ENCODE data around the gene IYD.

IYD gene

DNA sequence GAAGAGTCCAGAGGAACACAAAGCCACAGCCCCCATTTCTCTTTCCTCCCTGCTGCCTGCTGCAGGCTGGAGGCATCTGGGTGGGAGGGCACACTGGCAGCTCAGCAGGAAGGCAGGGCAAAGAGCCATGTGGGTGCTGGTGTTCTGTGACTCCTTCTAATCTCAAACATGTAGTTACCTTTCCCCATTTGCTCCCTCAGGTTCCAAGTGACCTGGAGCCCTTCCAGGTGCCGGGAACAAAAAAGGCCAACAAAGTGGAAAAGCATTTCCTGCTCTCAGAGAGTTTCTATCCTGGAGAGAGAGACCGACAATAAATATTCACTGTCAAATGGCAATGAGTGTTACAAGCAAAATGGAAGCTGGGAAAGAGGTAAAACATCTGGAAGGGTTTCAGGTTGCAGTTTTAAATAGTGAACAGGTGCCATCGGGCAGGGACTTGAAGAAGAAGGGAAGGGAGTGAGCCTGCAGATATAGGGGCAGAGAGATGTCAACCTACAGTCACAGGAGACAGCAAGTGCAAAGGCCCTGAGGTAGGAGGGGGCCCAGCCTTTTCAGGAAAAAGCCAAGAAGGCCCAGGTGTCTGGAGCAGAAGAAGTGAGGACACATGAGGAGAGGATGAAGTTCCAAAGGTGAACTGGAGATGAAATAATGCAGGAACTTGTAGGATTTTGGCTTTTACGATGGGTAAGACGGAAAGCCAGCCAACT is 43.6 kb upstream of the IYD start:
- POLR2A ChIA-PET: interaction anchor here (1.4 kb wide), 1 partner anchor 182 kb away, joined by 4 read pairs; the partner anchor contains the start of gene PPP1R14C
- no peak for TF ChIP-seq HDGF (IDR thresholded peaks at IDR 0.05; ENCODE audit: borderline replicate concordance)
- DNase-seq (ENCODE audit: extremely low spot score): no peak
- CTCF ChIA-PET: no interaction called here

GRCh38 chr6:150327117-150327774 is 41.6 kb upstream of the IYD start:
- TF ChIP-seq ZNF384 (IDR thresholded peaks at IDR 0.05) (no peak), TARDBP (IDR thresholded peaks at IDR 0.05) (no peak)
- POLR2A ChIA-PET: no interaction called here
- DNase-seq (ENCODE audit: extremely low spot score): no peak
- CTCF ChIA-PET: interaction anchor here (0.7 kb wide), 1 partner anchor 9 kb away, joined by 3 read pairs; no protein-coding TSS in a partner anchor

DNA sequence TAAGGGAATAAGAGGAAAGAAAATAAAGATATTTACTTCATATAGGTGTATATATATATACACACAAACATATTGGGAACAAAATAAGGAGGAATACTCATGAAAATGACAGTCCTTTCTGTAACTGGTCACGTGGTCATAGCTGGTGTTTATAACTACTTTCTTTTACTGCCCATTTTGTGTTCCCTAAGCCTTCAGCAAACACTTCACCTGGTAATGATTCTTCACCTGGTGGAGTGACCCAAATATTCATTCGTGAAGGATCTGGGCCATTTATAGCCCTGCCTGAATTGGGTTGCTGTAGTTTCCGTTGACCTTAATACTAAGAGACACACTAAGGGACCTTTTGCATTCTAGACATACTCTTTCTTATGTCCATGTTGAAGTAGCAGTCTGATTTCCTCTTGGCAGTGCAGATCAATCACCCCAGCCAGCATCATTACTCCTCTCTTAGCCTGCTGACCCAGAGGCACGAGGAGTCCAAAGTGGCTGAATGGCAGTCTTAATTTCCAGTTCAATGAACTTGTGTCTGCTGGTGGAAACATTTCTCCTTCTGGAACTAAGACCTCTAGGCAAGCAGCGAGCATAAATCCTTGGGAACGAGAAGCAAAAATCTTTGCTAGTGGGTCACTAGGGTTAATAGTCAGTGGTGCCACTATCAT is 39.9 kb upstream of the IYD start:
- TF ChIP-seq NFRKB (IDR thresholded peaks at IDR 0.05): no peak
- TF ChIP-seq HDGF (IDR thresholded peaks at IDR 0.05; ENCODE audit: borderline replicate concordance): no peak
- no peak for TF ChIP-seq PKNOX1 (IDR thresholded peaks at IDR 0.05)
- no peak for TF ChIP-seq LEF1 (IDR thresholded peaks at IDR 0.05; ENCODE audit: borderline replicate concordance)
- no peak for TF ChIP-seq BHLHE40 (IDR thresholded peaks at IDR 0.05; ENCODE audit: borderline replicate concordance)
- TF ChIP-seq FOXM1 (IDR thresholded peaks at IDR 0.05; ENCODE audit: borderline replicate concordance): no peak
- TF ChIP-seq ARNT (IDR thresholded peaks at IDR 0.05): no peak
- no peak for TF ChIP-seq ZNF384 (IDR thresholded peaks at IDR 0.05)
- TF ChIP-seq ELF4 (IDR thresholded peaks at IDR 0.05): no peak
- no peak for TF ChIP-seq TARDBP (IDR thresholded peaks at IDR 0.05)
- no peak for TF ChIP-seq CTBP1 (IDR thresholded peaks at IDR 0.05; ENCODE audit: borderline replicate concordance)
- no peak for TF ChIP-seq SP1 (IDR thresholded peaks at IDR 0.05)
- no peak for TF ChIP-seq FOXA1 (IDR thresholded peaks at IDR 0.05)
- TF ChIP-seq L3MBTL2 (conservative IDR thresholded peaks at IDR 0.05): no peak
- TF ChIP-seq SUZ12 (IDR thresholded peaks at IDR 0.05): no peak
- TF ChIP-seq FOXK2 (IDR thresholded peaks at IDR 0.05): no peak
- POLR2A ChIA-PET: no interaction called here

DNA sequence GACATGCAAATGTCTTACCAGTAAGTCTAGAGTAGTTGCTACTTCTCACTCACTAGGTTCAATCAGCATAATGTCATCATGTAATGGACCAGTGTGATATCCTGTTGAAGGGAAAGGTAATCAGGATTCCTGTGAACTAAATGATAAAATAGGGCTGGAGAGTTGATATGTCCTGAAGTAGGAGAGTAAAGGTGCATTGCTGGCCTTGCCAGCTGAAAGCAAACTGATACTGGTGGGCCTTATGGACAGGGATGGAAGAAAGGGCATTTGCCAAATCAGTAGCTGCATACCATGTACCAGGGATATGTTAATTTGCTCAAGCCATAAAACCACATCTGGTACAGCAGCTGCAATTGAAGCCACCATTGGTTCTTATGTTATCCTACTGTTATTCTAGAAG is 37.5 kb upstream of the IYD start:
- no peak for DNase-seq (ENCODE audit: extremely low spot score)
- ChIA-PET POLR2A (no interaction called here), CTCF (no interaction called here)
- no peak for TF ChIP-seq SP1 (IDR thresholded peaks at IDR 0.05)
- TF ChIP-seq L3MBTL2 (conservative IDR thresholded peaks at IDR 0.05): no peak
- TF ChIP-seq TARDBP (IDR thresholded peaks at IDR 0.05): no peak
- no peak for TF ChIP-seq ELF4 (IDR thresholded peaks at IDR 0.05)
- TF ChIP-seq SUZ12 (IDR thresholded peaks at IDR 0.05): no peak
- TF ChIP-seq ZNF384 (IDR thresholded peaks at IDR 0.05): no peak
- TF ChIP-seq LEF1 (IDR thresholded peaks at IDR 0.05; ENCODE audit: borderline replicate concordance): no peak
- TF ChIP-seq ARNT (IDR thresholded peaks at IDR 0.05): no peak
- TF ChIP-seq NFRKB (IDR thresholded peaks at IDR 0.05): no peak
- TF ChIP-seq FOXK2 (IDR thresholded peaks at IDR 0.05): no peak

More for the DNA sequence above, 39.9 kb upstream of the IYD start:
- CTCF ChIA-PET: interaction anchor here (0.6 kb wide), 1 partner anchor 322 kb away, joined by 3 read pairs; no protein-coding TSS in a partner anchor
- DNase-seq (ENCODE audit: extremely low spot score): no peak

DNA sequence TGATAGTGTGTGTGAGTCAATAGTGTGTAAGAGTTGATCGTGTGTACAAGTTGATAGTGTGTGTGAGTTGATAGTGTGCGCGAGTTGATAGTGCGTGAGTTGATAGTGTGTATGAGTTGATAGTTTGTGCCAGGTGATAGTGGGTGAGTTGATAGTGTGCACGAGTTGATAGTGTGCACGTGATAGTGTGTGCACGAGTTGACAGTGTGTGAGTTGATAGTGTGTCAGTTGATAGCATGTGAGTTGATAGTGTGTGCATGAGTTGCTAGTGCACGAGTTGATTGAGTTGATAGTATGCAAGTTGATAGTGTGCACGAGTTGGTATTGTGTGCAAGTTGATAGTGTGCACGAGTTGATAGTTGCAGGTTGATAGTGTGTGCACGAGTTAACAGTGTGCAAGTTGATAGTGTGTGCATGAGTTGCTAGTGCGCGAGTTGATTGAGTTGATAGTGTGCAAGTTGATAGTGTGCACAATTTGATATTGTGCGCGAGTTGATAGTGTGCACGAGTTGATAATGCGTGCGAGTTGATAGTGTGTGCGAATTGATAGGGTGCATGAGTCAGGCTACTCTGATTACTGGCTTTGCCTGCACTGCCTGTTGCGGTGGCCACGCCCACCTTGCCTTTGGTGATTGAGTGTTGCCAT is 35.8 kb upstream of the IYD start:
- CTCF ChIA-PET: no interaction called here
- POLR2A ChIA-PET: no interaction called here
- TF ChIP-seq CTBP1 (IDR thresholded peaks at IDR 0.05; ENCODE audit: borderline replicate concordance) (no peak), L3MBTL2 (conservative IDR thresholded peaks at IDR 0.05) (no peak), FOXM1 (IDR thresholded peaks at IDR 0.05; ENCODE audit: borderline replicate concordance) (no peak), TARDBP (IDR thresholded peaks at IDR 0.05) (no peak), ARNT (IDR thresholded peaks at IDR 0.05) (no peak), ZNF384 (IDR thresholded peaks at IDR 0.05) (no peak), HDGF (IDR thresholded peaks at IDR 0.05; ENCODE audit: borderline replicate concordance) (no peak), NFRKB (IDR thresholded peaks at IDR 0.05) (no peak), LEF1 (IDR thresholded peaks at IDR 0.05; ENCODE audit: borderline replicate concordance) (no peak)
- no peak for DNase-seq (ENCODE audit: extremely low spot score)

GRCh38 chr6:150333585-150333941 is 35.2 kb upstream of the IYD start:
- no peak for DNase-seq (ENCODE audit: extremely low spot score)
- ChIA-PET POLR2A (no interaction called here), CTCF (no interaction called here)
- TF ChIP-seq ZNF384 (IDR thresholded peaks at IDR 0.05) (no peak), ARNT (IDR thresholded peaks at IDR 0.05) (no peak), FOXK2 (IDR thresholded peaks at IDR 0.05) (no peak), L3MBTL2 (conservative IDR thresholded peaks at IDR 0.05) (no peak), CTBP1 (IDR thresholded peaks at IDR 0.05; ENCODE audit: borderline replicate concordance) (no peak), BHLHE40 (IDR thresholded peaks at IDR 0.05; ENCODE audit: borderline replicate concordance) (no peak), SP1 (IDR thresholded peaks at IDR 0.05) (no peak), FOXM1 (IDR thresholded peaks at IDR 0.05; ENCODE audit: borderline replicate concordance) (no peak), HDGF (IDR thresholded peaks at IDR 0.05; ENCODE audit: borderline replicate concordance) (no peak), FOXA1 (IDR thresholded peaks at IDR 0.05) (no peak), NFRKB (IDR thresholded peaks at IDR 0.05) (no peak), SUZ12 (IDR thresholded peaks at IDR 0.05) (no peak), PKNOX1 (IDR thresholded peaks at IDR 0.05) (no peak), ELF4 (IDR thresholded peaks at IDR 0.05) (no peak), LEF1 (IDR thresholded peaks at IDR 0.05; ENCODE audit: borderline replicate concordance) (no peak), TARDBP (IDR thresholded peaks at IDR 0.05) (no peak)

All from HEK293T (cell line).